ENCODE measurements around the gene REPS2. TPM values are rescaled to one million over a fixed set of nuclear protein-coding genes. Genes with fewer than 3 reads are reported as not detected.

REPS2 gene
- 0.85 TPM for polyA plus RNA-seq (2013, experiment 1 of 2)
- 0.46 TPM for polyA plus RNA-seq (2013, experiment 2 of 2)

GRCh38 chrX:16946361-16946964 lies at the start of gene REPS2:
TSS of gene REPS2 (plus strand) at chrX:16946658. CDS start at chrX:16946862, 204 bp downstream.
- no peaks in the 10 kb centered on the region for H3K4me1 ChIP-seq (ENCODE audit: control insufficient read depth, insufficient read depth, low read length, poor library complexity, severe bottlenecking)
- H3K27ac ChIP-seq (ENCODE audit: low read depth, low read length, severe bottlenecking), result no peak within 1 kb of the TSS
- 0% methylated on average over 5 to 7 of the region's 71 CpGs for WGBS, 2 experiments (ENCODE audit: insufficient coverage in 2 of 2)
- H3K36me3 ChIP-seq (ENCODE audit: control insufficient read depth, insufficient read depth, low read length), result no peaks in the 10 kb centered on the region
- H3K4me3 ChIP-seq (ENCODE audit: extremely low read depth, insufficient read depth, low read length, poor library complexity, severe bottlenecking), result peak within 1 kb of the TSS; percentile 37
- H3K9me3 ChIP-seq (ENCODE audit: control insufficient read depth, low read length), result no peaks in the 10 kb centered on the region

GRCh38 chrX:16897445-16897844 lies 49.0 kb upstream of the REPS2 start:
- WGBS, 2 experiments (ENCODE audit: insufficient coverage in 2 of 2), result no CpG with 5 or more reads among the region's 2 CpGs
- no peaks in the 10 kb centered on the region for H3K9me3 ChIP-seq (ENCODE audit: control insufficient read depth, low read length)
- no peaks in the 10 kb centered on the region for H3K36me3 ChIP-seq (ENCODE audit: control insufficient read depth, insufficient read depth, low read length)
- no peak overlapping the region for H3K4me3 ChIP-seq (ENCODE audit: extremely low read depth, insufficient read depth, low read length, poor library complexity, severe bottlenecking)
- H3K4me1 ChIP-seq (ENCODE audit: control insufficient read depth, insufficient read depth, low read length, poor library complexity, severe bottlenecking), result no peaks in the 10 kb centered on the region
- no peak overlapping the region for H3K27ac ChIP-seq (ENCODE audit: low read depth, low read length, severe bottlenecking)

- H3K4me1 ChIP-seq (ENCODE audit: control insufficient read depth, insufficient read depth, low read length, poor library complexity, severe bottlenecking), result no peaks in the 10 kb centered on the region
- no peak overlapping the region for H3K4me3 ChIP-seq (ENCODE audit: extremely low read depth, insufficient read depth, low read length, poor library complexity, severe bottlenecking)
- no peak overlapping the region for H3K27ac ChIP-seq (ENCODE audit: low read depth, low read length, severe bottlenecking)
- no CpG with 5 or more reads among the region's 8 CpGs for WGBS, 2 experiments (ENCODE audit: insufficient coverage in 2 of 2)
- H3K36me3 ChIP-seq (ENCODE audit: control insufficient read depth, insufficient read depth, low read length), result no peaks in the 10 kb centered on the region
- no peaks in the 10 kb centered on the region for H3K9me3 ChIP-seq (ENCODE audit: control insufficient read depth, low read length)
These were observed 43.0 kb upstream of the REPS2 start for GRCh38 chrX:16903274-16904022.

GRCh38 chrX:16910376-16910775 lies 36.1 kb upstream of the REPS2 start:
- no CpG with 5 or more reads among the region's 1 CpG for WGBS, 2 experiments (ENCODE audit: insufficient coverage in 2 of 2)
- no peak overlapping the region for H3K27ac ChIP-seq (ENCODE audit: low read depth, low read length, severe bottlenecking)

GRCh38 chrX:16914058-16914457 lies 32.4 kb upstream of the REPS2 start:
- WGBS, 2 experiments (ENCODE audit: insufficient coverage in 2 of 2), result no CpG with 5 or more reads among the region's 3 CpGs
- no peaks in the 10 kb centered on the region for H3K9me3 ChIP-seq (ENCODE audit: control insufficient read depth, low read length)

More at GRCh38 chrX:16910376-16910775, 36.1 kb upstream of the REPS2 start:
- no peaks in the 10 kb centered on the region for H3K4me1 ChIP-seq (ENCODE audit: control insufficient read depth, insufficient read depth, low read length, poor library complexity, severe bottlenecking)
- H3K36me3 ChIP-seq (ENCODE audit: control insufficient read depth, insufficient read depth, low read length), result no peaks in the 10 kb centered on the region
- H3K9me3 ChIP-seq (ENCODE audit: control insufficient read depth, low read length), result no peaks in the 10 kb centered on the region
- H3K4me3 ChIP-seq (ENCODE audit: extremely low read depth, insufficient read depth, low read length, poor library complexity, severe bottlenecking), result no peak overlapping the region

GRCh38 chrX:16916561-16916960 lies 29.9 kb upstream of the REPS2 start:
- no peak overlapping the region for H3K4me3 ChIP-seq (ENCODE audit: extremely low read depth, insufficient read depth, low read length, poor library complexity, severe bottlenecking)
- WGBS, 2 experiments (ENCODE audit: insufficient coverage in 2 of 2), result no CpG with 5 or more reads among the region's 5 CpGs
- H3K27ac ChIP-seq (ENCODE audit: low read depth, low read length, severe bottlenecking), result no peak overlapping the region
- H3K4me1 ChIP-seq (ENCODE audit: control insufficient read depth, insufficient read depth, low read length, poor library complexity, severe bottlenecking), result no peaks in the 10 kb centered on the region
- no peaks in the 10 kb centered on the region for H3K36me3 ChIP-seq (ENCODE audit: control insufficient read depth, insufficient read depth, low read length)
- no peaks in the 10 kb centered on the region for H3K9me3 ChIP-seq (ENCODE audit: control insufficient read depth, low read length)

More at GRCh38 chrX:16914058-16914457, 32.4 kb upstream of the REPS2 start:
- Histone ChIP-seq H3K4me3 (ENCODE audit: extremely low read depth, insufficient read depth, low read length, poor library complexity, severe bottlenecking) (no peak overlapping the region), H3K27ac (ENCODE audit: low read depth, low read length, severe bottlenecking) (no peak overlapping the region), H3K4me1 (ENCODE audit: control insufficient read depth, insufficient read depth, low read length, poor library complexity, severe bottlenecking) (no peaks in the 10 kb centered on the region), H3K36me3 (ENCODE audit: control insufficient read depth, insufficient read depth, low read length) (no peaks in the 10 kb centered on the region)

- Histone ChIP-seq H3K4me3 (ENCODE audit: extremely low read depth, insufficient read depth, low read length, poor library complexity, severe bottlenecking) (no peak overlapping the region), H3K36me3 (ENCODE audit: control insufficient read depth, insufficient read depth, low read length) (no peaks in the 10 kb centered on the region), H3K4me1 (ENCODE audit: control insufficient read depth, insufficient read depth, low read length, poor library complexity, severe bottlenecking) (no peaks in the 10 kb centered on the region), H3K9me3 (ENCODE audit: control insufficient read depth, low read length) (no peaks in the 10 kb centered on the region), H3K27ac (ENCODE audit: low read depth, low read length, severe bottlenecking) (no peak overlapping the region)
- 97 to 100% methylated on average over 1 to 3 of the region's 6 CpGs for WGBS, 2 experiments (ENCODE audit: insufficient coverage in 2 of 2)
These were observed 29.3 kb upstream of the REPS2 start for GRCh38 chrX:16917120-16917519.

GRCh38 chrX:16918979-16919378 lies 27.5 kb upstream of the REPS2 start:
- Histone ChIP-seq H3K27ac (ENCODE audit: low read depth, low read length, severe bottlenecking) (no peak overlapping the region), H3K4me1 (ENCODE audit: control insufficient read depth, insufficient read depth, low read length, poor library complexity, severe bottlenecking) (no peaks in the 10 kb centered on the region), H3K4me3 (ENCODE audit: extremely low read depth, insufficient read depth, low read length, poor library complexity, severe bottlenecking) (no peak overlapping the region), H3K9me3 (ENCODE audit: control insufficient read depth, low read length) (no peaks in the 10 kb centered on the region), H3K36me3 (ENCODE audit: control insufficient read depth, insufficient read depth, low read length) (no peaks in the 10 kb centered on the region)

- H3K36me3 ChIP-seq (ENCODE audit: control insufficient read depth, insufficient read depth, low read length), result no peaks in the 10 kb centered on the region
- no peaks in the 10 kb centered on the region for H3K4me1 ChIP-seq (ENCODE audit: control insufficient read depth, insufficient read depth, low read length, poor library complexity, severe bottlenecking)
- no peak overlapping the region for H3K4me3 ChIP-seq (ENCODE audit: extremely low read depth, insufficient read depth, low read length, poor library complexity, severe bottlenecking)
- no peaks in the 10 kb centered on the region for H3K9me3 ChIP-seq (ENCODE audit: control insufficient read depth, low read length)
- no peak overlapping the region for H3K27ac ChIP-seq (ENCODE audit: low read depth, low read length, severe bottlenecking)
These were observed 26.4 kb upstream of the REPS2 start for GRCh38 chrX:16920075-16920474.

- H3K9me3 ChIP-seq (ENCODE audit: control insufficient read depth, low read length), result no peaks in the 10 kb centered on the region
- H3K4me3 ChIP-seq (ENCODE audit: extremely low read depth, insufficient read depth, low read length, poor library complexity, severe bottlenecking), result no peak overlapping the region
- WGBS, 2 experiments (ENCODE audit: insufficient coverage in 2 of 2), result no CpG with 5 or more reads among the region's 3 CpGs
- H3K4me1 ChIP-seq (ENCODE audit: control insufficient read depth, insufficient read depth, low read length, poor library complexity, severe bottlenecking), result no peaks in the 10 kb centered on the region
- no peak overlapping the region for H3K27ac ChIP-seq (ENCODE audit: low read depth, low read length, severe bottlenecking)
- H3K36me3 ChIP-seq (ENCODE audit: control insufficient read depth, insufficient read depth, low read length), result no peaks in the 10 kb centered on the region
These were observed 23.3 kb upstream of the REPS2 start for GRCh38 chrX:16923157-16923556.
